ENCODE measurements around the gene ADCYAP1.

GRCh38 chr18:934518-935133 is 30.0 kb downstream of the ADCYAP1 start:
- TF ChIP-seq POLR2A (IDR thresholded peaks at IDR 0.05) (no peak), CTCF (IDR thresholded peaks at IDR 0.05) (no peak)

Measured in body of pancreas (tissue), 4 donors.